ENCODE results near the gene SRPK3. TPM values are rescaled to one million over a fixed set of nuclear protein-coding genes. Genes with fewer than 3 reads are reported as not detected.

The SRPK3 gene
- total RNA-seq, 2 donors from 2014 or later: 19.4 to 24.6 TPM

GRCh38 chrX:153804100-153804595 is 23.3 kb downstream of the SRPK3 start:
- no peaks in the 10 kb centered on the region for H3K4me1 ChIP-seq
- no peaks in the 10 kb centered on the region for H3K27me3 ChIP-seq
- no peak for DNase-seq (ENCODE audit: low spot score)
- no peak for TF ChIP-seq CTCF (IDR thresholded peaks at IDR 0.05)
- H3K9me3 ChIP-seq: no peaks in the 10 kb centered on the region
- H3K27ac ChIP-seq: no peak overlapping the region
- H3K36me3 ChIP-seq: no peaks in the 10 kb centered on the region
- H3K4me3 ChIP-seq: no peak overlapping the region

DNA sequence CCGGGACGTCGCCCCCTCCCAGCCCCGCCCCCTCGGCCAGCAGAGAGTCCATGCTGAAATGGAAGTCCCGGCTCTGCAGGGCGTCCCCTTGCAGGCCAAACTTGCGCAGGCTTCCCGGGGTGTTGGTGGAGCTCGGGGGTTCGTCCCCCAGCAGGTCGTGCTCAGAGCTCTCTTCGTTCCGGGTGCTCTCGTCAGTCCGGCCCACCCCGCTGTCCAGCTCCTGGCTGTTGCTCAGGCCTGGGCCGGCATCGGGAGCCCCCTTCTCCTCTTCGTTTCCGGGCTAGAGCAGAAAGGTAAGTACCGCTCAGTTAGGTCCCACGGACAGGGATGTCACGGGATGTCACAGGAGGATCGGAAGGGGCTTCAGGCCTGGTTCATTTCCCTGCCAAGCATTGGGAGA is 23.8 kb downstream of the SRPK3 start:
- TF ChIP-seq CTCF (IDR thresholded peaks at IDR 0.05): no peak
- Histone ChIP-seq H3K4me1 (no peaks in the 10 kb centered on the region), H3K36me3 (no peaks in the 10 kb centered on the region), H3K27ac (no peak overlapping the region), H3K4me3 (no peak overlapping the region), H3K9me3 (no peaks in the 10 kb centered on the region), H3K27me3 (no peaks in the 10 kb centered on the region)
- no peak for DNase-seq (ENCODE audit: low spot score)

- no peaks in the 10 kb centered on the region for H3K9me3 ChIP-seq
- H3K4me3 ChIP-seq: no peak overlapping the region
- H3K4me1 ChIP-seq: no peaks in the 10 kb centered on the region
- TF ChIP-seq CTCF (IDR thresholded peaks at IDR 0.05): no peak
- H3K27me3 ChIP-seq: no peaks in the 10 kb centered on the region
- H3K36me3 ChIP-seq: no peaks in the 10 kb centered on the region
- no peak overlapping the region for H3K27ac ChIP-seq
- DNase-seq (ENCODE audit: low spot score): no peak
Observed at GRCh38 chrX:153805436-153805835, 24.6 kb downstream of the SRPK3 start.

DNA sequence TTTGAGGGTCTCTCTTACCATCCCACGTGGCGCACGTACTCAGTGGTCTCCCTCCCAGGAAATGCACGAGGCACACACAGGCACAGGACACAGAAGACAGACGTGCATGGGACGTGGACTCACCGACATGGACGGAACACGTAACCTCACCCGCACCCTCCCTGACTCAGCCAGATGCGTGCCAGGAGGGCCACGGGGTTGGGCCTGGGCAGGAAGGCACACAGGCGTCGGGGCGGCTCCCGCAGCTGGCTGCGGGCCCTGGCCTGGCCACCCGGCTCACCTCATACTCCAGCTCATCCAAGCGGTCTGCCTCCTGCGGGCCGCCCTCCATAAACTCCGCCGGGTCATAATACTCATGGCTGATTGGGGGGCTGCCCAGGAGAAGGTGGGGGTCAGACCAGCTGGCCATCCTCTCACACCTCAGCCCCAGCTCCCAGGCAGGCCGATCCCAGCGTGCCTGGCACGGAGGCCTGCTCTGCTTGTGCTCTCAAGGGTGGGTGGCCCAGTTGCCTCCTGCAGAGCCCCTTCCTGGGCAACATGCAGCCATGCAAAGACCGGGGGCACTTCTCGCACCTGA is 26.2 kb downstream of the SRPK3 start:
- H3K4me3 ChIP-seq: no peak overlapping the region
- no peak for TF ChIP-seq CTCF (IDR thresholded peaks at IDR 0.05)
- H3K27me3 ChIP-seq: no peaks in the 10 kb centered on the region
- H3K9me3 ChIP-seq: no peaks in the 10 kb centered on the region
- no peaks in the 10 kb centered on the region for H3K4me1 ChIP-seq
- no peak overlapping the region for H3K27ac ChIP-seq
- no peak for DNase-seq (ENCODE audit: low spot score)
- no peaks in the 10 kb centered on the region for H3K36me3 ChIP-seq

DNA sequence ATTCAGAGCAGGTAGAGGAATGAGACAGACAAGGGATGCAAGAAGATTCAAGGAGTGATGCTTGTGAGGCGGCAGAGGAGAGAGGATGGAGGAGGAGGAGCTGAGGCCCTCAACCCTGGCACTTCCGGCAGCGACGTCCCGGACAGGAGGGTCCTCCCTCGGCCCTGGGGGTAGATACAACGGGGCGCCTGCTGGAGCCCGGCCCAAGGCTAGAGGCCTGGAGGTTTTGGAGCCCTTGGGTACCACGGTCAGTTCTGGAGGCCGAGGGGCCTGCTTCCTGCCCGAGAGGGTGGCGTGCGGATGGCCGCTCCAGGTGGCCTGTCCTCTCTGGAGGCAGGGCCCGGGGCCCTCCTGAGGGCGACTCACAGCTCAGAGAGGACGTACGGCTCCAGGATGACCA is 27.1 kb downstream of the SRPK3 start:
- no peaks in the 10 kb centered on the region for H3K27me3 ChIP-seq
- TF ChIP-seq CTCF (IDR thresholded peaks at IDR 0.05): no peak
- H3K9me3 ChIP-seq: no peaks in the 10 kb centered on the region
- H3K36me3 ChIP-seq: no peaks in the 10 kb centered on the region
- no peak for DNase-seq (ENCODE audit: low spot score)
- no peaks in the 10 kb centered on the region for H3K4me1 ChIP-seq
- no peak overlapping the region for H3K4me3 ChIP-seq
- H3K27ac ChIP-seq: no peak overlapping the region

DNA sequence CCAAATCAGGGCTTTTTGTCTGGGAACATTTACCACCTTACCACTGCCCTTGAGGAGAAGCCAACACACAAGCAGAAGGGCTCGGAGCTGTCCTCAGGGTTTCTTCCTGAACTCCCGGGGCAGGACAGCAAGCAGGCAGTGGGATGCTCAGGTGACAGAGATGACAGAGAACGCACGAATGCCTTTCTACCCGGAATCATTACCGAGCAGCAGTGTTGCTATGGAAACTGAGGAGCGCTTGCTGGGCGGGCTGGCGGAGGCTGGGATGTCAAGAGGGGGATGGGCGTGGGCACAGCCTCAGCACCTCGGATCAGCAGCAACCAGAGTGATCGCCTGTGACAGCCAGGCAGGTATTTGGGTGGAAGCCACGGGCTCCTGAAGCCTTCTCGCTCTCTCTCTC is 31.4 kb downstream of the SRPK3 start:
- H3K9me3 ChIP-seq: no peaks in the 10 kb centered on the region
- no peak for TF ChIP-seq CTCF (IDR thresholded peaks at IDR 0.05)
- H3K36me3 ChIP-seq: no peaks in the 10 kb centered on the region
- H3K4me3 ChIP-seq: no peak overlapping the region
- H3K4me1 ChIP-seq: no peaks in the 10 kb centered on the region
- DNase-seq (ENCODE audit: low spot score): no peak
- H3K27me3 ChIP-seq: no peaks in the 10 kb centered on the region
- H3K27ac ChIP-seq: no peak overlapping the region
